Esophagus mucosa (tissue), 1 donor: Measurements from ENCODE around the gene POLG2. TPM values are rescaled to one million over a fixed set of nuclear protein-coding genes. Genes with fewer than 3 reads are reported as not detected.
"Not testable (repeated sequence)": the region's sequence is repeated elsewhere in the genome, so short reads cannot be mapped to it uniquely, and the experiment has no call there.

Experiments used
- ATAC-seq: fragments of 200-7000 bp; cut with Tn5 transposase; one replicate; pipeline ENCODE4 v1.9.1; 2020
- total RNA-seq: library from RNA; stranded (reverse); gene quantifications from one replicate; pipeline ENCODE4 v1.2.4, GENCODE V29; 2023
- donor health status: DM: yes; HTN: yes; CAD: no.

POLG2 gene
- total RNA-seq, 1 donor from 2014 or later = 4.7 TPM

DNA sequence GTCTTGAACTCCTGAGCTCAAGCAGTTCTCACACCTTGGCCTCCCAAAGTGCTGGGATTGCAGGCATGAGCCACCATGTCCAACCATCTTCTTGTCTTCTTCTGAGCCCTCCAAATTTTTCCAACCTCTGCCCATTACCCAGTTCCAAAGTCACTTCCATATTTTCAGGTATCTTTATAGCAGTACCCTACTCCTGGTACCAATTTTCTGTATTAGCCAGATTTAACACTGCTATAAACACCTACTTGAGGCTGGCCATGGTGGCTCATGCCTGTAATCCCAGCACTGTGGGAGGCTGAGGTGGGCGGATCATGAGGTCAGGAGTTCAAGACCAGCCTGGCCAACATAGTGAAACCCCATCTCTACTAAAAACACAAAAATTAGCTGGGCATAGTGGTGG is 57.3 kb downstream of the POLG2 start:
- not testable (repeated sequence) for ATAC-seq

DNA sequence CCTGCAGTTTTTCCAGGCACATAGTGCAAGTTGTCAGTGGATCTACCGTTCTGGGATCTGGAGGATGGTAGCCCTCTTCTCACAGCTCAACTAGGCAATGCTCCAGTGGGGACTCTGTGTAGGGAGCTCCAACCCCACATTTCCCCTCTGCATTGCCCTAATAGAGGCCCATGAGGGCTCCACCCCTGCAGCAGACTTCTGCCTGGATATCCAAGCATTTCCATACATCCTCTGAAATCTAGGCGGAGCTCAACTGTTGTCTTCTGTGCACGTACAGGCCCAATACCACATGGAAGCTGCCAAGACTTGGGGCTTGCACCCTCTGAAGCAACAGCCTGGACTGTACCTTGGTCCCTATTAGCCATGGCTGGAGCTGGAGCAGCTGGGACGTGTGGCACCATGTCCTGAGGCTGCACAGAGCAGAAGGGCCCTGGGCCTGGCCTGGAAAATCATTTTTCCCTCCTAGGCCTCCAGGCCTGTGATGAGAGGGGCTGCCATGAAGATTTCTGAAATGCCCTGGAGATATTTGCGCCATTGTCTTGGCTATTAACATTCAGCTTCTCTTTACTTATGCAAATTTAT is 58.8 kb downstream of the POLG2 start:
- no peak for ATAC-seq

DNA sequence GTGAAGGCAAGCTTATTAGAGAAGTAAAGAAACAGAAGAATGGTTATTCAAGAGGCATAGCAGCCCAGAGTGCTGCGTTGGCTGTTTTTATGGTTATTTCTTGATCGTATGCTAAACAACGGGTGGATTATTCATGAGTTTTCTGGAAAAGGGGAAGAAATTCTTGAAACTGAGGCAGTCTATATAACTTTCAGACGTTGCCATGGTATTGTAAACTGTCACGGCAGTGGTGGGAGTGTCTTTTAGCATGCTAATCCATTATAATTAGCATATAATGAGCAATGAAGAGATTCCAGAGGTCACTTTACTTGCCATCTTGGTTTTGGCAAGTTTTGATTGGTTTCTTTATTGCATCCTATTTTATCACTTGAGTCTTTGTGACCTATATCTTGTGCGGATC is 65.3 kb downstream of the POLG2 start:
- no peak for ATAC-seq

DNA sequence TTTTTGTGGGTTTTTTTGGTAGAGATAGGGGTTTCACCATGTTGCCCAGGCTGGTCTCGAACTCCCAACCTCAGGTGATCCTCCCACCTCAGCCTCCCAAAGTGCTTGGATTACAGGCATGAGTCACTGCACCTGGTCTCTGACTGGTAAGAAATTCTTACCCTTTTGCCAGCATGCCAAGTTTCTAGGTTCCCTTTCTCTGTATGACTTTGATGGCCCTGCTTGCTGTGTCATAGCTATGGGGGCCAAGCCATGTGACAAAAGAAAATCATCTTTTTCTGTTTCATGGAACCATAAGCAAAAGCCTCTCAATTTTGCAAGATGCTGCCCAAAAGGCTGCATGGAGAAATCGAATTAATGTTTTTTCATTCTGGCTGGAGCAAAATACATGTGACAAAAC is 66.8 kb downstream of the POLG2 start:
- not testable (repeated sequence) for ATAC-seq

DNA sequence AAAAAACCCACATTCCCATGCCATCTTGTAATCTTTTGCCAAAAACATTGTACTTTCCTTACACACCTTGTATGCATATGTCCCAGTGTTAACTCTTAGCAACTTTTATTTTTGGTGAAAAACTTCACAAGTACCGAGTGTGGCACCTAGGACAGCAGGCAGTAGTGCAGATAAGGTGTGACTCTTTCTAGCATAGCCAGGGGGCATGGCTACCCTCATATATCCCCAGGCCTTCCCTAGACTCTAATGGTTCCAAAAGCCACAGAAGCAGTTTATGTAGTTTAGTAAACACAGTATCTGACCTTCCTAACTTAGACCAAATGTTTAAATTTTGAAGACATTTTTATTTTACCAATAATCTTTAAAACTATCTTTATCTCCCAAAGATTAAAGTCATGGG is 68.4 kb downstream of the POLG2 start:
- ATAC-seq = no peak

Other genes starting within 250 kb of the POLG2 start
- 20.2 TPM for gene TEX2, start 233.8 kb downstream of the POLG2 start, total RNA-seq
- gene PECAM1, start 106.2 kb downstream of the POLG2 start, total RNA-seq = 32.3 TPM
- gene MILR1, start 47.9 kb downstream of the POLG2 start, total RNA-seq = 3.5 TPM
- gene DDX5, start 9.2 kb upstream of the POLG2 start, total RNA-seq = 351 TPM
- gene CEP95, start 9.9 kb upstream of the POLG2 start, total RNA-seq = 16.2 TPM
- 7.5 TPM for gene SMURF2, start 165.3 kb upstream of the POLG2 start, total RNA-seq